Left cardiac atrium (tissue), 4 donors: ENCODE data around the gene SPRR2F. TPM values are rescaled to one million over a fixed set of nuclear protein-coding genes. Genes with fewer than 3 reads are reported as not detected.

Source experiments
- ATAC-seq, 2 donors: fragments of 200-7000 bp; cut with Tn5 transposase; one replicate each; pipeline ENCODE4 v1.9.1; 2020; ENCODE audit warnings: mild to moderate bottlenecking in 2 of 2, moderate library complexity in 2 of 2
- DNase-seq: peaks from one replicate; pipeline ENCODE4 v3.0.0-alpha.2; 2020
- intact Hi-C, 2 donors: fragments of 100-400 bp; cut with DNase I; formaldehyde crosslinking; loops; one replicate each; pipeline versions ENCODE4 v1.14.1 to v1.15.1; 2022 to 2023
- total RNA-seq, 2 donors: library from RNA; stranded (reverse); fragmentation: NEBNext Ultra II Directional; extraction: Animal tissue kit (Norgen Biotek cat#: 25700); gene quantifications; one replicate each; pipeline ENCODE4 v1.2.1, GENCODE V29; 2021
- donor health status: DM: no; HTN: yes; CAD: no.
- donor health status: DM: no; HTN: yes; CAD: no; lungs with severe emphysema.
- donor health status: DM: yes; HTN: yes; CAD: no.
- donor health status: Dilated cardiomyopathy.

SPRR2F gene
- total RNA-seq, 2 donors from 2014 or later = not detected

- no peak for DNase-seq
- intact Hi-C loops = no loop called here
- ATAC-seq = peak in 1 of 2 donors; percentile 61
Measured at GRCh38 chr1:153087652-153088051, 25.7 kb downstream of the SPRR2F start.

GRCh38 chr1:153081736-153082135 lies 31.6 kb downstream of the SPRR2F start:
- DNase-seq (no peak), ATAC-seq (no peak)
- intact Hi-C loops = no loop called here

- intact Hi-C loops = no loop called here
- ATAC-seq (no peak), DNase-seq (no peak)
Measured at GRCh38 chr1:153072806-153073726, 40.2 kb downstream of the SPRR2F start.

DNA sequence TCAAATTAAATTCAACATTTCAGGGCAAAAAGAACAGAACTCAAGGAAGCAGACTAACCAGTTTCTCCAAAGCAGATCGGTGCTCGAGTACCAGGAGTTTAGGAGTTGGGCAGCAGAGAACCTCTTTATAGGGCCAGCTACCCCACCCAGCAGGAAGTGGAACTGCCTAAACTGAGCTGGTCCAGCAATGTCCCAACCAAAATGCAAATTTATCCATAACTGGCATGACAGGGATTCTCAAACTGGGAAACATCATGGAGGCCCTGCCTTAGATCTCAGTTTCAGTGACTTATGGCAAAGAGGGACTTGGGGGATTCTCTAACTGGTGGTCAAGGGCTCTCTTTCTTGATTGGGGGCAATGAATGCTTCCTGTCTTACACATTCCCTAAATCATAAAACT lies 41.8 kb downstream of the SPRR2F start, which contains the start of gene SPRR2B:
SPRR2B (minus strand) TSS at position 101 of the 400 bp plus-strand sequence. CDS start 772 bp downstream, outside the sequence.
- intact Hi-C loops = no loop called here
- ATAC-seq = no peak

DNA sequence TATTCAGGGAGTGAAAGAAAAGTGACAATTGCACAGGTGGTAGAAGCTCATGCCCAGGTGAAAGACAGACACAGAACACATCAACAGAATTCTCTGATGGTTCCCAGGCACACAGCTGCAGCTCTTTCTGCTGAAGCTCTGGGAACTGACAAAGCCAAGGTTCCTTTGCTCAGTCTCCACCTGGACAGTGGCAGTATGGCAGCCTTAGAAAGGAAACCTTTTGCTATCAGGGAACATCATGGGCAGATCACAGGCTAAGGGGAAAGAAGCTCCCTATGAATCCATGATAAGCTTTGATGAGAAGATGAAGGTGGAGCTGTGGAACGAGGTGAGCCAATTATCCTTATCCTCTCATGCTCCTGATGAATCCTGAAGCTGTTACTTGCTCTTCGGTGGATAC lies 43.1 kb downstream of the SPRR2F start:
- intact Hi-C loops = no loop called here
- DNase-seq = no peak
- ATAC-seq = no peak

More for the DNA sequence above, 41.8 kb downstream of the SPRR2F start, which contains the start of gene SPRR2B:
- DNase-seq = no peak

Other genes with a start within 250 kb of the SPRR2F start
- not detected for gene SMCP, start 235.2 kb downstream of the SPRR2F start, total RNA-seq
- not detected for gene IVL, start 205.0 kb downstream of the SPRR2F start, total RNA-seq
- gene SPRR5, start 166.3 kb downstream of the SPRR2F start, total RNA-seq = not detected
- gene SPRR4, start 142.9 kb downstream of the SPRR2F start, total RNA-seq = not detected
- gene SPRR1A, start 129.4 kb downstream of the SPRR2F start, total RNA-seq = not detected
- gene SPRR3, start 111.8 kb downstream of the SPRR2F start, total RNA-seq = not detected
- not detected for gene SPRR1B, start 82.3 kb downstream of the SPRR2F start, total RNA-seq
- gene SPRR2D, start 72.4 kb downstream of the SPRR2F start, total RNA-seq = not detected
- not detected for gene SPRR2A, start 56.0 kb downstream of the SPRR2F start, total RNA-seq
- not detected for gene SPRR2B, start 41.9 kb downstream of the SPRR2F start, total RNA-seq
- not detected for gene SPRR2E, start 19.0 kb downstream of the SPRR2F start, total RNA-seq
- not detected for gene SPRR2G, start 37.4 kb upstream of the SPRR2F start, total RNA-seq
- gene LELP1, start 89.9 kb upstream of the SPRR2F start, total RNA-seq = not detected
- gene PRR9, start 104.1 kb upstream of the SPRR2F start, total RNA-seq = not detected
- not detected for gene LORICRIN, start 146.2 kb upstream of the SPRR2F start, total RNA-seq
- not detected for gene PGLYRP3, start 199.4 kb upstream of the SPRR2F start, total RNA-seq
- not detected for gene PGLYRP4, start 235.3 kb upstream of the SPRR2F start, total RNA-seq
- gene S100A9, start 244.3 kb upstream of the SPRR2F start, total RNA-seq = 100 to 1,000 TPM; 184 to 529 TPM